CD14-positive monocyte (primary cell): ENCODE results near the gene DOCK6. TPM values are rescaled to one million over a fixed set of nuclear protein-coding genes. Genes with fewer than 3 reads are reported as not detected.

ENCODE experiments used
- DNase-seq, 3 donors: peaks; one replicate each; pipeline ENCODE4 v3.0.0-alpha.2; 2011 to 2022
- H2AFZ ChIP-seq: 2 replicates; pipeline ENCODE4 v1.6.0; 2012; ENCODE audit warnings: mild to moderate bottlenecking, low read depth, low read length, inconsistent platforms; ENCODE audit not compliant: insufficient read depth, poor library complexity, severe bottlenecking
- H3K27ac ChIP-seq, 2 donors: 1 replicate in 1 of 2; 2 replicates in 1 of 2; pipeline ENCODE4 v1.5.1; 2012 to 2013; ENCODE audit warnings: low read length in 2 of 2, control low read depth in 1 of 2, inconsistent platforms in 1 of 2, low read depth in 1 of 2, mild to moderate bottlenecking in 1 of 2
- H3K27me3 ChIP-seq, 2 donors: one replicate each; pipeline versions ENCODE4 v1.6.0 to v1.6.1; 2011 to 2013; ENCODE audit warnings: low read length in 2 of 2; ENCODE audit not compliant: control insufficient read depth in 2 of 2, insufficient read depth in 2 of 2
- H3K36me3 ChIP-seq, 2 donors: replicated peaks in 1 of 2; 1 replicate in 1 of 2; 2 replicates in 1 of 2; pipeline versions ENCODE4 v1.5.1 to v1.6.1; 2012 to 2013; ENCODE audit warnings: low read length in 2 of 2, control low read depth in 1 of 2, inconsistent platforms in 1 of 2, mild to moderate bottlenecking in 1 of 2; ENCODE audit not compliant: insufficient read depth in 2 of 2, control insufficient read depth in 1 of 2
- H3K4me1 ChIP-seq, 2 donors: 1 replicate in 1 of 2; 2 replicates in 1 of 2; pipeline versions ENCODE4 v1.5.1 to v1.6.1; 2012 to 2013; ENCODE audit warnings: low read length in 2 of 2, control low read depth in 1 of 2, inconsistent platforms in 1 of 2, mild to moderate bottlenecking in 1 of 2, moderate library complexity in 1 of 2; ENCODE audit not compliant: insufficient read depth in 2 of 2, control insufficient read depth in 1 of 2
- H3K4me2 ChIP-seq: replicated peaks from 2 replicates; pipeline ENCODE3; 2012; ENCODE audit warnings: low read length, moderate library complexity, mild to moderate bottlenecking; ENCODE audit not compliant: poor library complexity, severe bottlenecking; ENCODE audit errors: extremely low read depth
- H3K4me3 ChIP-seq, 3 experiments: fragments of 200-600 bp in 1 of 3; sonication (generic) in 1 of 3; replicated peaks in 1 of 3; 1 replicate in 2 of 3; 2 replicates in 1 of 3; pipeline ENCODE4 v1.5.1; 2011 to 2013; ENCODE audit warnings: low read length in 3 of 3, mild to moderate bottlenecking in 3 of 3, control low read depth in 2 of 3, low read depth in 2 of 3, inconsistent platforms in 1 of 3, moderate library complexity in 1 of 3
- H3K79me2 ChIP-seq: 2 replicates; pipeline ENCODE4 v1.6.0; 2012; ENCODE audit warnings: mild to moderate bottlenecking, control low read depth, inconsistent platforms, low read length, moderate library complexity; ENCODE audit not compliant: insufficient read depth
- H3K9ac ChIP-seq: 2 replicates; pipeline ENCODE4 v1.6.0; 2017; ENCODE audit warnings: low read length, mild to moderate bottlenecking; ENCODE audit not compliant: insufficient read depth, poor library complexity, severe bottlenecking
- H3K9me3 ChIP-seq, 2 donors: replicated peaks in 1 of 2; 1 replicate in 1 of 2; 2 replicates in 1 of 2; pipeline versions ENCODE4 v1.5.1 to v1.6.1; 2012 to 2013; ENCODE audit warnings: low read length in 2 of 2, control low read depth in 1 of 2; ENCODE audit not compliant: control insufficient read depth in 1 of 2, insufficient read depth in 1 of 2
- H4K20me1 ChIP-seq: 2 replicates; pipeline ENCODE4 v1.6.0; 2012; ENCODE audit warnings: mild to moderate bottlenecking, low read length, control low read depth, moderate library complexity; ENCODE audit not compliant: insufficient read depth
- H3K27ac Mint-ChIP-seq, 7 donors: one replicate each; pipeline ENCODE4 v1.8.0; 2020; ENCODE audit warnings: mild to moderate bottlenecking in 7 of 7, mixed read lengths in 7 of 7, moderate library complexity in 6 of 7, inconsistent platforms in 2 of 7
- H3K27me3 Mint-ChIP-seq, 3 donors: one replicate each; pipeline ENCODE4 v1.8.0; 2021 to 2022; ENCODE audit warnings: low read depth in 3 of 3, mild to moderate bottlenecking in 3 of 3, mixed read lengths in 3 of 3, moderate library complexity in 3 of 3, inconsistent platforms in 1 of 3
- H3K36me3 Mint-ChIP-seq, 2 donors: one replicate each; pipeline ENCODE4 v1.8.0; 2020; ENCODE audit warnings: mixed read lengths in 2 of 2, inconsistent platforms in 1 of 2, mild to moderate bottlenecking in 1 of 2
- H3K4me1 Mint-ChIP-seq: one replicate; pipeline ENCODE4 v1.8.0; 2020; ENCODE audit warnings: mild to moderate bottlenecking, mixed read lengths
- H3K4me3 Mint-ChIP-seq, 2 donors: one replicate each; pipeline ENCODE4 v1.8.0; 2020; ENCODE audit warnings: mild to moderate bottlenecking in 2 of 2, mixed read lengths in 2 of 2, moderate library complexity in 1 of 2
- H3K9me3 Mint-ChIP-seq, 7 donors: one replicate each; pipeline ENCODE4 v1.8.0; 2020 to 2022; ENCODE audit warnings: mixed read lengths in 7 of 7, mild to moderate bottlenecking in 6 of 7, moderate library complexity in 6 of 7, inconsistent platforms in 2 of 7
- CTCF ChIP-seq: fragments of 200-600 bp; IDR thresholded peaks from one replicate; pipeline ENCODE4 v1.8.0; 2022; ENCODE audit warnings: antibody characterized with exemption, mild to moderate bottlenecking
- WGBS: methylation state at CpG from one replicate; pipeline ENCODE4 v1.1.5; 2013; ENCODE audit warnings: missing lambda C conversion rate; ENCODE audit not compliant: insufficient coverage; 5-methylcytosine and 5-hydroxymethylcytosine counted together
- intact Hi-C, 2 donors: fragments of 100-400 bp; cut with micrococcal nuclease; formaldehyde crosslinking; loops; one replicate each; pipeline versions ENCODE4 v1.15.0 to v1.15.1; 2023
- polyA plus RNA-seq, 3 donors: library from polyadenylated mRNA; depleted of rRNA in 1 of 3; unstranded in 2 of 3; stranded (reverse) in 1 of 3; fragments of 300-500 nt in 2 of 3; fragments of >200 nt in 1 of 3; fragmentation: Illumina TruSeq in 2 of 3; gene quantifications; 1 replicate in 2 of 3; 2 replicates in 1 of 3; pipeline ENCODE4 v1.2.3, GENCODE V29; 2012 to 2021

DOCK6 gene
- polyA plus RNA-seq, 3 donors: 0.03 to 0.93 (median 0.18) TPM

- Histone ChIP-seq H2AFZ (no peak overlapping the region), H3K4me2 (no peak overlapping the region), H3K4me3 (no peak overlapping the region), H3K9me3 (peaks cover 12 to 17% of the 10 kb centered on the region in 2 donors), H3K4me1 (no peaks in the 10 kb centered on the region), H3K9ac (no peak overlapping the region), H3K36me3 (no peaks in the 10 kb centered on the region), H3K27me3 (no peaks in the 10 kb centered on the region), H3K27ac (no peak overlapping the region), H3K79me2 (no peaks in the 10 kb centered on the region), H4K20me1 (no peaks in the 10 kb centered on the region)
- Mint-ChIP-seq H3K27me3 (peaks cover 3 to 8% (median 8%) of the 10 kb centered on the region in 3 donors), H3K4me3 (no peak overlapping the region), H3K27ac (peak overlapping the region in 1 of 7 donors; percentile 5), H3K36me3 (no peaks in the 10 kb centered on the region), H3K9me3 (peaks cover 7 to 16% (median 14%) of the 10 kb centered on the region in 7 donors), H3K4me1 (no peaks in the 10 kb centered on the region)
- DNase-seq: no peak
- 90% methylated on average over 5 of the region's 5 CpGs for WGBS
- TF ChIP-seq CTCF: no peak
- intact Hi-C loops: no loop called here
Measured at GRCh38 chr19:11234486-11235075, 27.7 kb downstream of the DOCK6 start.

GRCh38 chr19:11233073-11233472 lies 29.3 kb downstream of the DOCK6 start:
- H4K20me1 ChIP-seq: no peaks in the 10 kb centered on the region
- H3K4me3 Mint-ChIP-seq: no peak overlapping the region
- H3K4me2 ChIP-seq: no peak overlapping the region
- H3K4me1 ChIP-seq: no peaks in the 10 kb centered on the region
- DNase-seq: no peak
- intact Hi-C loops: no loop called here
- no peak for TF ChIP-seq CTCF
- H2AFZ ChIP-seq: no peak overlapping the region
- peaks cover 0 to 2% of the 10 kb centered on the region in 2 donors for H3K9me3 ChIP-seq
- no peak overlapping the region for H3K27ac Mint-ChIP-seq
- H3K9me3 Mint-ChIP-seq: peaks cover 0 to 3% (median under 1%) of the 10 kb centered on the region in 7 donors
- peaks cover 5 to 11% (median 8%) of the 10 kb centered on the region in 3 donors for H3K27me3 Mint-ChIP-seq
- no peaks in the 10 kb centered on the region for H3K36me3 Mint-ChIP-seq
- no peak overlapping the region for H3K9ac ChIP-seq
- WGBS: 87% methylated on average over 10 of the region's 15 CpGs
- no peaks in the 10 kb centered on the region for H3K4me1 Mint-ChIP-seq
- no peak overlapping the region for H3K27ac ChIP-seq
- H3K79me2 ChIP-seq: no peaks in the 10 kb centered on the region
- no peaks in the 10 kb centered on the region for H3K27me3 ChIP-seq
- no peaks in the 10 kb centered on the region for H3K36me3 ChIP-seq
- no peak overlapping the region for H3K4me3 ChIP-seq
